HG03139 (cell line): ENCODE data around the gene METRNL.
"Not testable (repeated sequence)": the region's sequence is repeated elsewhere in the genome, so short reads cannot be mapped to it uniquely, and the experiment has no call there.

ENCODE experiments used
- ATAC-seq: cut with Tn5 transposase; IDR thresholded peaks from one replicate; pipeline ENCODE4 v1.9.1; 2021; ENCODE audit not compliant: unreplicated experiment

The METRNL gene

DNA sequence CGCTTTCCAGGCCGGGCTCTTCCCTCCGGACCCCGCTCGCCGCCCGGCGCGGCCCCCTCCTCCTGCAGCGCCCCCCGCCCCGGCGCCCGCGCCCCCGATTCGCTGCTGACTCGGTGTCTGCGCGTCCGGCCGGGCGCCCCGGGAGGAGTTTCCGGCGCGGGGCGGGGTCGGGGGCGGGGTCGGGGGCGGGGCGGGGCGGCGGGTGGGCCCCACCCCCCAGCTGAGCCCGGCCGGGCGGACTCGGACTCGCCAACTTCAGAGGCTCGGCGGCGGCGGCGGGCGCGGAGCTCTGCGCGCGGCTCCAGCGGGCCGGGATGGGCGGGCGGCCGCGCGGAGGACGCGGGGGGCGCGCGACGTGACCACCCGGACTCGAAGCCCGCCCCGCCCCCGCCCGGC lies at the start of gene METRNL:
Gene METRNL, plus strand, starts transcription at position 258 of the 396 bp plus-strand sequence. CDS start 207 bp downstream, outside the sequence.
- peak; percentile 36 for ATAC-seq

GRCh38 chr17:83030432-83030831 lies 49.0 kb upstream of the METRNL start:
- no peak for ATAC-seq

GRCh38 chr17:83031321-83031945 lies 48.0 kb upstream of the METRNL start:
- ATAC-seq = no peak

GRCh38 chr17:83031946-83032451 lies 47.4 kb upstream of the METRNL start:
- not testable (repeated sequence) for ATAC-seq

- ATAC-seq = no peak
These were observed 46.6 kb upstream of the METRNL start for GRCh38 chr17:83032781-83033180.

- no peak for ATAC-seq
These were observed 44.9 kb upstream of the METRNL start for GRCh38 chr17:83034525-83034924.

- no peak for ATAC-seq
These were observed 43.7 kb upstream of the METRNL start for GRCh38 chr17:83035722-83036121.

- no peak for ATAC-seq
These were observed 43.2 kb upstream of the METRNL start for GRCh38 chr17:83036193-83036592.

- no peak for ATAC-seq
These were observed 42.7 kb upstream of the METRNL start for GRCh38 chr17:83036666-83037065.

GRCh38 chr17:83037084-83037873 lies 42.1 kb upstream of the METRNL start:
- no peak for ATAC-seq

DNA sequence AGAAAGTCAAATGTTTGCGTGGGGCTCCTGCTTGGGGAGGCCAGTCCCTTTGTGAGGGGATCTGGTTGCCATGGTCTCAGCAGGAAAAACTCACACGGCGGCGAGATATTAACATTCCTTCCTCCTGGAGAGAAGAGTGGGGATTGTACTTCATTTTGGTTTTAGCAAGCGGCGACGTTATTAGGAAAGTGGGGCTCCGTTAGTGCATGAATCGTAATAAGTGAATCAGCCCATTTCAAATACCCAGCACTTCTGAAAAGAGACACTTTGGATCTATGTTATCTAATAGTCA lies 41.6 kb upstream of the METRNL start:
- no peak for ATAC-seq

GRCh38 chr17:83038983-83039382 lies 40.4 kb upstream of the METRNL start:
- ATAC-seq = not testable (repeated sequence)

- ATAC-seq = no peak
These were observed 38.1 kb upstream of the METRNL start for GRCh38 chr17:83041305-83041704.

- no peak for ATAC-seq
These were observed 36.8 kb upstream of the METRNL start for GRCh38 chr17:83042522-83043158.

DNA sequence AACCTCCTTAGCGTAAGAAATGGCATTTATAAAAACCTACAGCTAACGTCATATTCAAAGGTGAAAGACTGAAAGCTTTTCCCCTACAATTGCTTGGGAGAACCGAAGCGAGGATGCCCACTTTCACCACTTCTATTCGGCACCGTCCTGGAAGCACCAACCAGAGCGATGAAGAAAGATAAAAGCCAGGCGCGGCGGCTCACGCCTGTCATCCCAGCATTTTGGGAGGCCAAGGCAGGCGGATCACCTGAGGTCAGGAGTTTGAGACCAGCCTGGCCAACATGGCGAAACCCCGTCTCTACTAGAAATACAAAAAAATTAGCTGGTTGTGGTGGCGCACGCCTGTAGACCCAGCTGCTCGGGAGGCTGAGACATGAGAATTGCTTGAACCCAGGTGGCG lies 34.9 kb upstream of the METRNL start:
- not testable (repeated sequence) for ATAC-seq

DNA sequence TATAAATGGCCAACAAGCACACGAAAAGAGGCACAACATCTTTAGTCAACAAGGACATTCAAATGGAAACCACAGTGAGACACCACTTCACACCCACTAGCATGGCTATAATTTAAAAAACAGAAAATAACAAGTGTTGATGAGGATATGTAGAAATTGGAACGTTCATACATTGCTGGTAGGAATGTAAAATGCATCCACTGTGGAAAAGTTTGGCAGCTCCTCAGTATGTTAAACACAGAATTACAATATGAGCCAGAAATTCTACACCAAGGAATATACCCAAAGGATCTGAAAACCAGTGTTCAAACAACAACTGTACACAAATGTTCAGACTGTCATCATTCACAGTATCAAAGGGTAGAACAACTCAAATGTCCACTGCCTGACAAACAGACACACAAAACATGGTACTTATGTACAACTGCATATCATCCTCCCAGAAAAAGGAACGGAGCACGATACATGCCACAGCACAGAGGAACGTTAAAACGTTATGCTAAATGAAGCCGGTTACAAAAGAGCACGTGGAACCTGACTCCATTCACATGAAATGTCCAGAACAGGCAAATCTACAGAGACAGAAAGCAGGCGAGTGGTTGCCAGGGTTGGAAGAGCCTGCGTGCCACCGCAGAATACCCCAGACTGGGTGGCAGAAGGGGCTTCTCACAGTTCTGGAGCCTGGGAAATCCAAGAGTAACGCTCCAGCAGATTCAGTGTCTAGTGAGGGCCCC lies 32.8 kb upstream of the METRNL start:
- no peak for ATAC-seq

DNA sequence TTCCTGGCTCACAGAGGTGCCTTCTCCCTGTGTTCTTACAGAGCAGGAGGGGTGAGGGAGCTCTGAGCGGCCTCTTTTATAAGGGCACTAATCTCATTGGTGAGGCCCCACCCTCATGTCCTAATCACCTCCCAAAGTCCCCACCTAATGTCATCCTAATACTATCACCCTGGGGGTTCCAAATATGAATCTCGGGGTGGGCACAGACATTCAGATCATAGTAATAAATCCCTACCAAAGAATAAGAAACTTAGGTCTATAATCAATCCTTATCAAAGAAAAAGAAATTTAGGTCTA lies 32.3 kb upstream of the METRNL start:
- no peak for ATAC-seq

DNA sequence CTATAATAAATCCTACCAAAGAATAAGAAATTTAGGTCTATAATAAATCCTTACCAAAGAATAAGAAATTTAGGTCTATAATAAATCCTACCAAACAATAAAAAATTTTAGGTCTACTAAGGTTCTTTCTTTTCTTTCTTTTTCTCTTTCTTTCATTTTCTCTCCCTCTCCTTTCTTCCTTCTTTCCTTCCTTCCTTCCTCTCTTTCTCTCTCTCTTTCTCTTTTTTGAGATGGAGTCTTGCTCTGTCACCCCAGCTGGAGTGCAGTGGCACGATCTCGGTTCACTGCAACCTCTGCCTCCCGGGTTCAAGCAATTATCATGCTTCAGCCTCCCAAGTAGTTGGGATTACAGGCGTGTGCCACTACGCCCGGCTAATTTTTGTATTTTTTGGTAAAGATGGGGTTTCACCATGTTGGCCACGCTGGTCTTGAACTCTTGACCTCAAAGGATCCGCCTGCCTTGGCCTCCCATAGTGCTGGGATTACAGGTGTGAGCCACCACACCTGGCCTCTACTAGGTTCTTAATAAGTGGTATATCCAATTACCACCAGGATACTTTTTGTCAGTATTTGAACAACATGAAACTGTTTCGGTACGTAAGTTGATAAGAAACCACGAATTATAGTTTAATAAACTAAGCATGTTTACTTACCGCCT lies 31.5 kb upstream of the METRNL start:
- not testable (repeated sequence) for ATAC-seq

- no peak for ATAC-seq
These were observed 28.6 kb upstream of the METRNL start for GRCh38 chr17:83050651-83051395.
